ENCODE results near the gene CAPS2. TPM values are rescaled to one million over a fixed set of nuclear protein-coding genes. Genes with fewer than 3 reads are reported as not detected.

Gene CAPS2
- total RNA-seq, 1 donor, result 7.8 TPM

GRCh38 chr12:75227132-75227531, 103.0 kb downstream of the CAPS2 start:
- TF ChIP-seq, protein P1, sequence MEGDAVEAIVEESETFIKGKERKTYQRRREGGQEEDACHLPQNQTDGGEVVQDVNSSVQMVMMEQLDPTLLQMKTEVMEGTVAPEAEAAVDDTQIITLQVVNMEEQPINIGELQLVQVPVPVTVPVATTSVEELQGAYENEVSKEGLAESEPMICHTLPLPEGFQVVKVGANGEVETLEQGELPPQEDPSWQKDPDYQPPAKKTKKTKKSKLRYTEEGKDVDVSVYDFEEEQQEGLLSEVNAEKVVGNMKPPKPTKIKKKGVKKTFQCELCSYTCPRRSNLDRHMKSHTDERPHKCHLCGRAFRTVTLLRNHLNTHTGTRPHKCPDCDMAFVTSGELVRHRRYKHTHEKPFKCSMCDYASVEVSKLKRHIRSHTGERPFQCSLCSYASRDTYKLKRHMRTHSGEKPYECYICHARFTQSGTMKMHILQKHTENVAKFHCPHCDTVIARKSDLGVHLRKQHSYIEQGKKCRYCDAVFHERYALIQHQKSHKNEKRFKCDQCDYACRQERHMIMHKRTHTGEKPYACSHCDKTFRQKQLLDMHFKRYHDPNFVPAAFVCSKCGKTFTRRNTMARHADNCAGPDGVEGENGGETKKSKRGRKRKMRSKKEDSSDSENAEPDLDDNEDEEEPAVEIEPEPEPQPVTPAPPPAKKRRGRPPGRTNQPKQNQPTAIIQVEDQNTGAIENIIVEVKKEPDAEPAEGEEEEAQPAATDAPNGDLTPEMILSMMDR (IDR thresholded peaks at IDR 0.05; ENCODE audit: insufficient read depth, low read depth, low read length), result no peak

More at GRCh38 chr12:75227132-75227531, 103.0 kb downstream of the CAPS2 start:
- DNase-seq (ENCODE audit: low read depth), result no peak
- no peak overlapping the region for H3K4me3 ChIP-seq (ENCODE audit: low read depth, low read length)

Other genes with a start within 250 kb of the CAPS2 start
- gene KCNC2, start 120.5 kb downstream of the CAPS2 start, total RNA-seq, result 0.43 TPM in 1 of 2 replicates, not detected in the other
- gene GLIPR1L1, start 4.3 kb upstream of the CAPS2 start, total RNA-seq, result not detected in 2 replicates
- 0.32 and 0.43 TPM in 2 replicates for gene GLIPR1L2, start 60.8 kb upstream of the CAPS2 start, total RNA-seq
- 51.5 and 60.0 TPM in 2 replicates for gene GLIPR1, start 150.4 kb upstream of the CAPS2 start, total RNA-seq
- 27.4 and 31.1 TPM in 2 replicates for gene KRR1, start 181.3 kb upstream of the CAPS2 start, total RNA-seq

Data from fibroblast of villous mesenchyme (primary cell).